Measurements from ENCODE around the gene FZD1. TPM values are rescaled to one million over a fixed set of nuclear protein-coding genes. Genes with fewer than 3 reads are reported as not detected.

The FZD1 gene
- total and polyA plus RNA-seq, 10 of the 15 experiments (the other 5 are each of a cell fraction or from before 2014, with no cell fraction given) = 0.07 to 0.56 (median 0.18) TPM

GRCh38 chr7:91266067-91266688, 1.9 kb downstream of the FZD1 start:
- ChIA-PET CTCF (interaction anchor here (0.9 kb wide), 1 partner anchor 23 kb away, joined by 3 read pairs; no protein-coding TSS in a partner anchor), SMC1A (ENCODE audit: uncharacterized antibody, unreplicated experiment) (no interaction called here), RAD21 (ENCODE audit: unreplicated experiment) (no interaction called here), POLR2A (no interaction called here)
- no peak overlapping the region for H3K4me3 ChIP-seq
- peaks cover 6% of the 10 kb centered on the region; the same call in 1 of the 2 replicates for H3K4me1 ChIP-seq (ENCODE audit: control insufficient read depth, insufficient read depth, low read length)
- TF ChIP-seq USF1 (IDR thresholded peaks at IDR 0.05; ENCODE audit: borderline replicate concordance, extremely low read length, insufficient read depth, low read depth, low read length) (no peak), EZH2 (IDR thresholded peaks at IDR 0.05; ENCODE audit: borderline replicate concordance, control insufficient read depth, low read depth, low read length) (no peak), POLR2AphosphoS5 (IDR thresholded peaks at IDR 0.05; ENCODE audit: low read length) (no peak), ZNF384 (IDR thresholded peaks at IDR 0.05; ENCODE audit: borderline replicate concordance, low read depth, low read length) (no peak), CBX5 (IDR thresholded peaks at IDR 0.05; ENCODE audit: low read depth) (no peak), TARDBP (IDR thresholded peaks at IDR 0.05; ENCODE audit: borderline replicate concordance) (no peak), CREB1 (IDR thresholded peaks at IDR 0.05; ENCODE audit: low read depth) (no peak), ZNF217 (IDR thresholded peaks at IDR 0.05) (no peak), TCF3 (IDR thresholded peaks at IDR 0.05; ENCODE audit: borderline replicate concordance, insufficient read depth, low read depth, low read length) (no peak), RBBP5 (conservative IDR thresholded peaks at IDR 0.05) (no peak), EP300 (IDR thresholded peaks at IDR 0.05; ENCODE audit: borderline replicate concordance in 1 of 2, control insufficient read depth in 1 of 2, low read depth in 2 of 2, low read length in 2 of 2) (no peak), ATF3 (IDR thresholded peaks at IDR 0.05; ENCODE audit: borderline replicate concordance, extremely low read depth, low read depth, low read length) (no peak)
- no peak for FAIRE-seq
- no peaks in the 10 kb centered on the region for H4K20me1 ChIP-seq (ENCODE audit: control insufficient read depth, insufficient read depth)
- in situ Hi-C loops (cut with MboI) = loop anchor here (25.0 kb wide), 1 partner anchor 579 kb away; no protein-coding TSS in a partner anchor
- DNase-seq (ENCODE audit: low read depth, low spot score) = no peak
- peak overlapping the region; percentile 99 for H3K4me2 ChIP-seq (ENCODE audit: control insufficient read depth, insufficient read depth)
- H3K9me3 ChIP-seq (replicated peaks; ENCODE audit: control insufficient read depth, insufficient read depth, low read length) = peaks cover 2% of the 10 kb centered on the region; the same call in 1 of the 3 replicates
- H3K27me3 ChIP-seq (replicated peaks in 1 of 2; ENCODE audit: control insufficient read depth in 2 of 2, insufficient read depth in 2 of 2, low read length in 1 of 2) = peaks cover 6 to 8% of the 10 kb centered on the region in 2 experiments
- H3K27ac ChIP-seq (ENCODE audit: control insufficient read depth, insufficient read depth) = no peak overlapping the region
- no peaks in the 10 kb centered on the region for H3K79me2 ChIP-seq (ENCODE audit: control insufficient read depth, insufficient read depth, low read length)
- no peaks in the 10 kb centered on the region for H3K36me3 ChIP-seq (ENCODE audit: control insufficient read depth in 2 of 2, insufficient read depth in 2 of 2, low read length in 1 of 2)
- no peak overlapping the region for H3K9ac ChIP-seq (ENCODE audit: control insufficient read depth, insufficient read depth, low read length)
- H2AFZ ChIP-seq (ENCODE audit: control insufficient read depth, low read depth, low read length) = no peak overlapping the region
- no TSS peak for BruUV-seq (replicated peaks)
- ATAC-seq = no peak
- intact Hi-C loops (cut with micrococcal nuclease; ENCODE audit: unreplicated experiment) = loop anchor here (10.0 kb wide), 1 partner anchor 561 kb away; no protein-coding TSS in a partner anchor
- WGBS (ENCODE audit: insufficient coverage, insufficient replicate concordance, low lambda C conversion rate, missing lambda C conversion rate) = 96% methylated on average over 43 of the region's 43 CpGs
